ENCODE measurements around the gene MRPL23.
"Not testable (repeated sequence)": the region's sequence is repeated elsewhere in the genome, so short reads cannot be mapped to it uniquely, and the experiment has no call there.

MRPL23 gene

DNA sequence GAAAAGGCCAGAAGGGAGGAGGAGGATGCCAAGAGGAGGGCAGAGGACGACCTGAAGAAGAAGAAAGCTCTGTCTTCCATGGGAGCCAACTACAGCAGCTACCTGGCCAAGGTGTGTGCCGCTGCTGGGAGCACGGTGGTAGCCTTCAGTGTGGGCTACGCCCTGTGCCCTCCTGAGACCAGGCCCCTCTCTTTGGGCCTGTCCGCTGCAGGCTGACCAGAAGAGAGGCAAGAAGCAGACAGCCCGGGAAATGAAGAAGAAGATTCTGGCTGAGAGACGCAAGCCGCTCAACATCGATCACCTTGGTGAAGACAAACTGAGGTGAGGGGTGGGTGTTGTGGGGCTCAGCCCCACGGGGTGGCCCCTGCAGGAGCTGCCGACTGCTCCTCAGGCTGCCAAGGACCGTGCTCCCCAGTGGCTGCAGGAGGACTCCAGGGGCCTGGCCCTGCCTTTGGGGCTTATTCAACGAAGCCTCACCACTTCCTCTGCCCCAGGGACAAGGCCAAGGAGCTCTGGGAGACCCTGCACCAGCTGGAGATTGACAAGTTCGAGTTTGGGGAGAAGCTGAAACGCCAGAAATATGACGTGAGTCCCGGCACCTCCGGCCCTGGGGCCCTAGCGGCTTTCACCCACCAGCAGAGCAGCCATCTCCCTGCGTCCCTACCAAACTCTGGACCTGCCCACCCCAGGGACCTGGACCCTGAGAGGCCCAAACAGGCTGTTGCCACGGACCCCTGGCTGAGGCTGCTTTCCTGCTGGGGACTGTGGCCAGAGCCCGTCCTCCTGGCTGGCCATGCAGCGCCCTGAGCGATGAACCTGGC is 12.6 kb upstream of the MRPL23 start:
- no peak for DNase-seq

DNA sequence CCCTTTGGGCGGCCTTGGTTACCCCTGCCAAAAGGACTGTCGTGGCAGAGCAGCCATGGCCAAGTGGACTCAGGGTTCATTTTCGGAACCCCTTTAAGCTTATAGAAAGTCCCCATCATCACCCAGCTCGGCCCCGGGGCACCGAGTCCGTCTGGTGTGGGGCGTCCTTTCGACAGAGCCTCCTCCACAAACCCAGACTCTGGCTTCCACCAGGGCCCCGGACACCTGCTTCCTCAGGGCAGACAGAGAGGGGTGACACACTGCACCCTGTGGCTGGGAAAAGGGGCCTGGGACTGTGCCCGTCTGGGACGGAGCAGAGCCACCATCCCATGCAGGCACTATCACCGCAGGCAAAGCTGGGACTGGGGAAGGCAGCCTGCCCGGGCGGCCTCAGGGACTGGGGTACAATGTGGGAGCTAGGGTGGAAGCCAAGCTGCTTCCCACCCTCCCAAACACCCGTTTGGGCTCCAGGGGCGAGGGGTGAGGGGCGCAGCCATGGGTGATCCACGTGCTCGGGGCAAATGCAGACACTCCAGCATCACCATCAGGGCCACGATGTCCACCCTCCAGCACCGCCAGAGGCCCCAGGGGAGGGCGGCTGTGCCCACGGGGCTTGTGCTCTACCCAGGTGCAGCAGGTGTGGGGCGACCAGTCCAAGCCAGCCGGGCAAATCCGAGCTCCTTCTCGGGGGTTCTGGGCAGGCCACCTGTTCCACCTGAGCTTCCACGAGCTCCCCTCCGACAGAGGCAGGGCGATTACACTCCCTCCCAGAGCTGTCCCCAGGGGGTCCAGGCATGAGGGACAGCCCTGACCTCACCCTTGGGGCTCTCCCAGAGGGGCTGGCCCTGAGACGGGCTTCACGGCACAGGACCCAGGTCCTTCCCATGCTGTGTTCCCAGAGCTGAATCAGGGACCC is 11.7 kb upstream of the MRPL23 start:
- no peak for DNase-seq

DNA sequence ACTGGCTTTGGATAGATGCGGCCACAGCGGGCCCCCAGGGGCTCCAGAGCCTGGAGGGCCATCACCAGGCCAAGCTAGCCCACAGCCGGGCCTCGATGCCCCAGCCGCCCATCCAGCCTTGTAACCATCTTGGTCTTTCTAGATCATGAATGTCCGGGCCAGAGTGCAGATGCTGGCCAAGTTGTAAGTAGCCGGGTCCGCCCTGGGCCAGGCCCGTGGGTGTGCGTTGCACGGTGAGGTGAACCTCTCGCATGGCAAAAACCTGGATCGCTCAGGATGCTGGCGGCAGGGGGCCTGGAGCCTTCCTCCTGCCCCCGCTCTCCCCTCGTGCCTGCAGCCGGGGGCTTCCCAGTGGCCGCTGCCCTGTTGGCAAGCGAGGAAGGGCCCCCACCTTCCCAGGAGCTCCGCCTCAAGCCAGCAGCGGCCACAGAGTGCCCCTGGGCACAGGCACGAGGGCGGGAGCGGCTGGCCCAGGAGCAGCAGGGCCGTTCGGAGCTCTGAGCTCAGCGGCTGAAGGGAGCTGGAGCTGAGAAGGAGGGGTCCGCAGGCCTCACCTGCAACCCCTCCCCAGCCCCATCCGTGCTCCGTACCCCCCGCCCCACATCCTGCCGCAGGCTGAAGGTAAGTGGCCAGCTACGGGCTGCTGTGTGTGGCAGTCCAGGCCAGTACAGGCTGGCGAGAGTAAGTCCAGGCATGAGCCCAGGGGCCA is 10.9 kb upstream of the MRPL23 start:
- DNase-seq, result no peak

DNA sequence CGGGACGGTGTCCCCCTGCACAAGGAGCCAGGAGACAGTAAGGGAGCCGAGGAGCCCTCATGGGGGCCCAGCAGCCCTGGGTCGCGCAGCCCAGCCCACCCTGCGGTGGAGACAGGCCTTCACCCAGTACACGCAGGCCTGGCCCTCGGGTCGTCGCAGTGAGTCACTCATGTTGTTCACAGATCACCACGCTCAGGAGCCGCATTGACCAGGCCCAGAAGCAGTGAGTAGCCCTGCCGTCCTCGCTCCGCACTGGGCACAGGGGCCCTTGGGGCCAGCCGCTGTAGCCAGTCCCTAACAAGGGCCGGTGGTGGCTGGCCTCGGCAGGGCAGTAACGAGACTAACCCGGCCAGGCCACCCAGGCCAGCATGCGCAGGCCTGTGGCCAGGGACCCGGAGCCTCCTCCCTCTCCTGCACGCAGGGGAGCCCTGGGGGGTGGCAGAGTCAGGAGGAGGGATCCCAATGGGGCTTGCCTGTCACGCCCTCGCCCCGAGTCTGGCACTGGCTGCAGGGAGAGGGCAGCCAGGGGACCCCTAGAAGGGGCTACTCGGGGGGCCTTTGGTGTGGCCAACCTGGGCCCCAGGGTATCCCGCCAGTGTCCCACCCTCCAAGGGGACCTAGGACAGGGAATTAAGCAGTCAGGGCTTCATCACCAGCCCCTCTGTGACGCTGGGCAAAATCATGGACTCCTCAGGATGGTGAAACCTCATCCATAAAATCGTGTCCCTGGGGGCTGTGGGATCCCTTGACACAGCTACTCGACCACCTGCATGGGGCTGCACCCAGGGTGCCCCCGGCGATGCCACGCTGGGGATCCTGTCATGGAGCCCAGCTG is 10.1 kb upstream of the MRPL23 start:
- peak; percentile 75 for DNase-seq

DNA sequence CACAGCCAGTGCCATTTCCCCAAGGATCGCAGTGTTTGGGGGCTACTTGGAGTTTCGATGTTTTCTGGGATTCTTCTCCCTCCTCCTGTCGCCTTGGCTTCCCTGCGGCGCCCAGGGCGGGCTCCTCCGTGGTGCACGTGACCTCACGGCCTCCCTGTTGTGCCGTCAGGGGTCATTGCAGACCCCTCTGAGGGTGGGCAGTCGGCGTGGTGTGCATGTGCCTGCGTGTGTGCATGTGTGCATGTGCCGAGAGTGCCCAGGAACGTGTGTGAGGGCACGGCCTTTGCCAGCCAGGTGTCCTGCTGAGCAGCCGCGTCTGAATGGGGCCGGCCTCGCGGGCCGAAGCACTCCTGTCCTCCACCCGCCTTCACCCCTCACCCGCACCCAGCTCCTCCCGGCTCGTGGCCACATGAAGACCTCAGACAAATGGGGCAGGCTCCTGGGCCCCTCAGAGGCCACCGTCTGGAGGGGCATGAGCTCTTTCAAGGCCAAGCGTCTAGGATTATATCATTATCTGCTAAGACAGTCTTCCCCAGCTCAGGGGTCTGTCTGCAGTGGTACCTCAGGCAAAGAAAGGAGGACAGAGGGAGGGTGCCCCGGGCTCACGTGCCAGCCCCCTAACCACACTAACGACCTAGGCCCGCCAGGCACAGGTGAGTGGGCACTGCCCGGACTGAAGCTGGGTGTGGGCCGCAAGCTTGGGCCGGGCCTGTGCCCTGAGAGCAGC is 9.4 kb upstream of the MRPL23 start:
- DNase-seq, result no peak

DNA sequence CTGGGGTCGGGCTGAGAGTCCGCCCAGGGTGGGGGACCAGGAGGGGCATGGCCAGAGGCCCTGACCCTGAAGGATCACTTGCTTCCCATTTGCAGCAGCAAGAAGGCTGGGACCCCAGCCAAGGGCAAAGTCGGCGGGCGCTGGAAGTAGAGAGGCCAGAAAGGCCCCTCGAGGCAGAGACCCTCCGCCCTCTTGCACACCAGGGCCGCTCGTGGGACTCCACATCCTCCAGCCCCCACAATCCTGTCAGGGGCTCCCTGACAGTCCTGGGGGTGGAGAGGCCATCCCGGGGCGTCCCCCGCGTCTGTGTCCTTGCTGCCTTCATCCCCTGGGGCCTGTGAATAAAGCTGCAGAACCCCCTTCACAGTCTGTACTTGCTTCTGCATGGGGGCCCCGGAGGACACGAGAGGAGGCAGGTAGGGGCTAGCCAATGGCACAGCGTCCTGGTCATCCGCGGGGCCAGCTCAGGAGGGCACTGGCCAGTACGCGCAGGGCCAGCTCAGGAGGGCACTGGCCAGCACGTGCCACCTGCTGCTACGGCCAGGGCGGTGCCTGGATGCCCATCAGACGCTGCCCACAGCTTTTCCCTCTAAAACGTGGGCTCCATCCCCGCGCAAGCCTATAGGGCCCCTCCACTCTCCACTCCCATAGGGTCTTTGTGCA is 8.7 kb upstream of the MRPL23 start:
- DNase-seq, result no peak

DNA sequence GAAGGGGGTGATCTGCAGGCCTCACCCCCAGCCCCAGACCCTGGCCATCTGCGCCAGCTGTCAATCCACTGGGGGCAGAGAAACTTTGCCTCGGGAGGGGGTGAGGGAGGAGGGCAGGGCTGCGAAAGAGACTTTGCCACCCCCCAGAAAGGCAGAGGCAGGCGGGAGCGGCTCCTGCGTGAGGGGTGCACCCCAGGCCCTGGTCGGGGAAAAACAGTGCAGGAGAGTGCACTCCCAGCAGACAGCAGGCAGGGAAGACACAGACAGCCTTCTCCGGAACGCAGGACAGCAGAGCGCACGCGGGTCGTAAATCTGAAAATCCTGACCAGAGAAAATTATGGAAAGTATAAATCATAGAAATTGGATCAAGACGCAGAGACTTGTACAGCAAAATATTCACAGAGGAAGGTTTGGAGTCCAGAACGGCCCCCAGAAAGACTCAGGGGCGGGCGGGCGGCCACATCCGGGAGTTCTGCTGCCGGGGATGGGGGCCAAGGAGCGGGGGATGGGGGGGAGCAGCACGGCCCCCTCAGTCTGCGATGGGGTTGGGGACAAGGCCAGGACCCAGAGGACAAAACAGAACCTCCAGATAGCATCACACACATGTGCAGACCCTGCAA is 8.0 kb upstream of the MRPL23 start:
- no peak for DNase-seq

DNA sequence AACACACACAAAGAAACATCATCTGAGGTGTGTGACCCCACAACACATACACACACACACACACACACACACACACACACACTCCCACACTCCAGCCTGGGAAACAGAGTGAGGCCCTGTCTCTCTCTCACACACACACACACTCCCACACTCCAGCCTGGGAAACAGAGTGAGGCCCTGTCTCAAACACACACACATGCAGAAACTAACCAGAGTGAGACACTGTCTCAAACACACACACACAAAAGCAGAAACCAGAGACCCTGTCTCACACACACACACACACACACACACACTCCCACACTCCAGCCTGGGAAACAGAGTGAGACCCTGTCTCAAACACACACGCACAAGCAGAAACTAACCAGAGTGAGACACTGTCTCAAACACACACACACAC is 7.3 kb upstream of the MRPL23 start:
- DNase-seq, result not testable (repeated sequence)

DNA sequence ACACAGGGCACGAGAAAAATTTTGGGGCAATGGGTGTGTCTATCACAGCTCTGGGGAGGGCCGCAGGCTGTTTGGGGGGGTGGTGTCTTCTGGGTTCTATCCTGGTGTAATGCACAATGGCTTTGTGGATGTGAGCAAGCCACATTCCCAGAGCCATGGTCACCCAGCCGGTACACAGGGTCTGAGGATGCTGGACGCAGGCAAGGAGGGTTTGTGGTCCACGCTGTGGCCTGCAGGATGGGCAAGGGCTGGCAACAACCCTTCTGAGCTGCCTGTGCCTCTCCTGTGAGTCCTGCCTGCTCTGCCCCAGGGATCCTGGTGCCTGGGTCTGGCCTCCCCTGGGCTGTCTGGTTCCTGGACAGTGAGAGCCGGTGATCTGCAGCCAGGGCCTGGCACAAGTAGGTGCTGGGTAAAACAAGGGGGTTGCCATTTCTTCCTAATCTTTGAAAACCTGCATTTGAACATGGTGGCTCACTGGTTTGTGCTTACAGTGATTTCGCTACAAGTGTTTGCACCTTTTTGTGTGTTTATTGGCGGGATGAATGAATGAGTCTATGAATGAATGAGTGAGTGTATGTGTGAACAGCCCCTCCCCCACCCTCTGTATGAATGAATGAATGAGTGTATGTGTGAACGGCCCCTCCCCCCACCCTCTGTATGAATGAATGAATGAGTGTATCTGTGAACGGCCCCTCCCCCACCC is 4.4 kb upstream of the MRPL23 start:
- DNase-seq, result no peak

DNA sequence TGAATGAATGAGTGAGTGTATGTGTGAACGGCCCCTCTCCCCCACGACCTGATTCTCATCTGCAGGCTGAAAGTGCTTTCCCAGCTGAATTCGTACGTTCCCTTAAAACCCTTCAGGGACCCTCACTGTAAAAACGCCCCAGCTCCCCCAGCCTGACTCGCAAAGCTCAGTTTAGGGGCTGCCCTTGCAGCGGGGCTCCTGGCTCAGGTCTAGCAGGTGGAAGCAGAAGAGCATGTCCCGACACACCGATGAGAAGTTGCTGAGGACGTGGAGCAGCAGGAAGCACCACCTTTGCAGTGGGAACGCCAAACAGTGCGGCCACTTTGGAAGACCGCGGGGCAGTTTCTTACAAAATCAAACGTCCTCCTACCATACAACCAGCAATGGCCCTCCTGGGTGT is 3.6 kb upstream of the MRPL23 start:
- no peak for DNase-seq

DNA sequence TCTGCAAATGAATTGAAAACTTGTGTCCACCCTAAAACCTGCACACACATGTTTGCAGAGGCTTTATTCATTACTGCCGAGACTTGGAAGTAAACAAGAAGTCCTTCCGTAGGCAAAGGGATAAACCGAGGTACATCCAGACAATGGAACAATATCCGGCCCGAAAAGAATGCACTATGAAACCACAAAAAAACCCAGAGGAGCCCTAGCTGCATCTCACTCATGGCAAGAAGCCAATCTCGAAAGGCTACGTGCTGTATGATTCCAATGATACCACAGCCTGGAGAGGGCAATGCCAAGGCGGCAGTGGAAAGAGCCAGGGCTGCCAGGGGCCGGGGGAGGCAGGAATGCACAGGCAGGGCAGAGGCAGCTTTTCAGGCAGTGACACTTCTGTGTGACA is 3.2 kb upstream of the MRPL23 start:
- no peak for DNase-seq

DNA sequence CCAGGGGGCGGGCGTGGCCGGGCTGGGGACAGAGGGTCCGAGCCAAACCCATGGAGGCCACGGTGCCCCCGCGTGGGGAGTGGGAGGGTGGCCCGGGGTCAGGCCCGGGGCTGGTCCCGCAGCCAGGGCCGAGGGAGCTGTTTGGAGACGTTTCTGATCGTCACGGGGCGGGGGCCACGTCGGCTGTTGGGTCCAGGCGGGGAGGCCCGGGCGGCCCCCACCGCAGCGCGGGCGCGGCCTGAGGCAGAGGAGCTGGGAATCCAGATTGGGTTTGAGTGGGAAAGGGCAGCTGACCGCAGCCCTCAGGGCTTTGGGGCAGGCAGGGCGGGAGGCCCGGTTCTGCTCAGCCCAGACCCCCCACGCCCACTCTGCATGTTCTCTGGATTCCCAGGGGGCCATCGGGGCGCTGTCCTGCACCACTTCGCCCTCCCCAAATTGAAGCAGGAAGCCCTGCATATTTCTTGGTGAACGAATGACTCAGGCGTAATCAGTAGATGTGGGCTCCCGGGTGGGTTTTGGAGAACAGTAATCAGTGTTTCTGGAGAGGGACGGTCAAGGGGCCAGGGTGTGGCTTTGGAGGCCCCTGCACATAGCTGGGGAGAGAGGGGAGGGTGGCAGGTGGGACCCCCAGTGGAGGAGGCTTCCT is 583 bp downstream of the MRPL23 start:
- DNase-seq, result no peak

DNA sequence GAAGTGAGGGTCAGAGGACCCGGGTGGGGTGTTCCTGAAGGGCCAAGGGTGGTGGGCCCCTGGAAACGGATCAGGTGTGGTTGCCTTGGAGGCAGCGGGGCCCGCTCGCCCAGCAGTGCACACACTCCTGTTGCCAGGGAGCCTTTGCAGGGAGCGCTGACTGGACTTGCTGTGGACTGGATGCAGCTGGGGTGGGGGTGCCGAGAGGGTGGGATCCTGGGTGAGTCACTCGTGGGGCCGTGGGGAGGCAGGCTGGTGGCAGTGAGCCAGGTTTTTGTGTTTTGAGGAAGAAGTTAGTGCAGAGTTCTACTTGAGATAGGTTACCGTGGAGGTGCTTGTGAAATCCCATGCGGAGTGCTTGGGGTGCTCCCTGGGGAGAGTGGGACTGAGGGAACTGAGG is 1.3 kb downstream of the MRPL23 start:
- DNase-seq, result no peak

DNA sequence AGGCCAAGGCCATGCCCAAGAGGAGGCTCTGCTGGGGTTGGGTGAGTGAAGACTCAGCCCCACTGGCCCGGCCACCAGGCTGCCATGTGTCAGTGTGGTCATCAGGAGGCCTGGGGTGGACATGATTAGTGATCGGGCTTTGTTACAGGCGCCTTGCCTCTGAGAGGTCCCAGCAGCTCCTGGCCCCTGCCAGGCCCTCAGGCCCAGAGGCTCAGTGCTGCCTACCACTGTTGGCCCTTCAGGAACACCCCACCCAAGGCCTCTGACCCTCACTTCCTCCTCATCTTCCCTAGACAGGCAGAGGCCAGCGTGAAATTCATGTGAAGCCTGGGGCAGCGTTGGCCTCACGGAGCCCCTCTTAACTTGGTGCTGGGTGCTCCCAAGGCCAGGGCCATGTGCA is 2.2 kb downstream of the MRPL23 start:
- DNase-seq, result no peak

DNA sequence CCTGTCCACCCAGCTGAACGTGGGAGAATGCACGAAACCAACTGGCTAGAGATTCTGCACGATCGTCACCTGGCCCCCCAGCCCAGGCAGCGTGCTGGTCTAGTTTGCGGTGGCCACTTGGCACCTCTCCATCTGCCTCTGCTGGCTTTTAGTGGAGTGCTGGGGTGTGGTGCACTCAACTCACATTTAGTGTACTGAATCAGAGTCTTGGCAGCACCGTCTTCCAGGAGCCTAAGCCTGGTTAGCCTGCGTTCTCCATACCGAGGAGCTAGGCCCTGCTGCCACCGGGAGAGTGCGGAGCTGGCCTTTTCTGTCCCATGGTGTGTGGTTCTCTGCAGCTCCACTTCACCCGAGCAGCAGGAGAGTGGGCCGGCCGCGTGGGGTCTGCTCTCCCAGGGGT is 2.8 kb downstream of the MRPL23 start:
- DNase-seq, result no peak

DNA sequence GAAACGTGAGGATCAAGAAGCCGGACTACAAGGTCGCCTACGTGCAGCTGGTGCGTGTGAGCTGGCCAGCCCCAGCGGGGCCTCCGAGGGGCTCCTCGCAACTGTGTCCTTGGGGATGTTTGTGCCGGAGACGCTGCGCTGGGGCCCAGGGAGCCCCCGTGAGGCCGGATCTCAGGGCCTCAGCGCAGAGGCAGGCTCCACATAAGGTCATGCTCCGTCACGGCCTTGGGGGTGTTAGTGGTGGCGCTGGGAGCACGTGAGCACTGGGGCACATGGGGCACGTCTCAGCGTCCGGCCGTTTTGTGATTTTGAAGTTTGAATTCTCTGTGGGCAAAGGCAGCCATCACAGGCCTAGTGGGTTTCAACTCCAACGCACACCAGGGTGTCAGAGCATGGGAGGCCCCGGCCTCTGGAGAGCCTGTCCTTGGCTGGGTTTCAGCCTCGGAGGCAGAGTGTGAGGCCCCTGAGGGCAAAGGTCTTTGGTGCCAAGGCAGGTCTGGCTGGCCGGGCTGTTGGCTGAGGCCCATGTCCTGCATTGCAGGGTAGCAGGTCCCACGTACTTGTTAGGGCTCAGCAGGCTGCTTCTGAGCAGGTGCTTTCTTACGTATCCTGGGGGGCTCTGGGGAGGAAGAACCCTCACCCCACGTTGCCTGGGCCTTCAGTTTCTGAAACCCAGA is 5.8 kb downstream of the MRPL23 start:
- DNase-seq, result no peak

DNA sequence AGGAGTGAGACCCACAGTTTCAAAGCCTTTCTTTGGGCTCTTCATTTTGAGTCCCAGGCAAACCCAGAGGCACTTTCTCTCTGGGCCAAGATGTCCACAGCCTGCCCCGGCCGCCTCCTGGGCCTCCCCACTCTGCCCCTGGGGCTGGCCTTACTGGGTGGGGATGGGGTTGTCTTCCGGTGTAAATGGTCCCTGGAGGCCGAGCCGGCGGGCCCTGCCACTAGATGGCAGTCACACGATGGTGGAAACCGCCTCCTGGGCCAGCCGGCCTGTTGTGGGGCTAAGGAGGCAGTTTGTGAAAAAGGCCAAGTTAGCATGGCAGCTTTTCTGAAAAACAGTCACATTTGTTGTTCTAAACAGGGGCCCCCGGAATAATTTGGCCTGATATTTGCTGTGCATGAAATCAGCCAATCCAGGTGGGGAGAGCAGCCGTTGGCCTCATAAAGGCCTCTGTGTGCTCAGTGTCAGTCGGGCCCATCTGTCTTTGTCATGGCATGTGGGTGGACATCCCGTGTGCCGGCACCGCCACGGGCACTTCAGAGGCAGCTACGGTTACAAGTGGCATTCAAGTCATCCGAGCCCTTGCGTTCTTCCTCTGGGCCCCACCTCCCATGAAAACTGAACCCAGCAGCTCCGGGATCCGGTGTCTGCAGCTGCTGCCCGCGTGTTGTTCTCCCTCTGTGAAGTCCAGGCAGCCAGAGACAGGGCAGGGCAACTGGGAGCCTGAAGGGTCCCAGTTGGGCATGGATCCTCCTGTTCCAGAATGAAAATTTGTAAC is 6.5 kb downstream of the MRPL23 start:
- no peak for DNase-seq

DNA sequence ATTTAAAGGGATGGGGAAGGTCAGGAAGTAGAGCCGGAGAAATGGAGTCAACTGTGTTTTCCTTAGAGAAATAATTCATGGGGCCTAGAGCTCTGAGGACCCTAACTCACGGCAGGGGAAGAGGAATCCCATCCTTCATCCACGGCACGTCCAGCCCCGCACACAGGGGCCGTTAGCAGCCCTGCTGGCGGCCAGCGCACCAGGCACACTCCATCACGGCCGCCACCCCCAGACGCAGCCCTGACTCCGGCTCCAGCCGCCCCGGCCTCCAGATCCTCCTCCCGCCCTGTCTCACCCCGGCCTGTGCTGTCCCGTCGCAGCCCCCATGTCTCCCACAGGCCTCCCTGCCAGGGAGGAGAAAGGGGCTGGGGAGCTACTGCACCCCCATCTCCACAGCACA is 11.2 kb downstream of the MRPL23 start:
- no peak for DNase-seq
